Left lobe of liver (tissue), 2 donors: ENCODE measurements around the gene KCNIP4. TPM values are rescaled to one million over a fixed set of nuclear protein-coding genes. Genes with fewer than 3 reads are reported as not detected.

Source experiments
- ATAC-seq: fragments of 200-7000 bp; cut with Tn5 transposase; one replicate; pipeline ENCODE4 v1.9.1; 2020; ENCODE audit warnings: mild to moderate bottlenecking, moderate library complexity
- DNase-seq: peaks from one replicate; pipeline ENCODE4 v3.0.0-alpha.2; 2020; ENCODE audit warnings: low spot score
- total RNA-seq: library from RNA; stranded (reverse); gene quantifications from one replicate; pipeline ENCODE4 v1.2.1, GENCODE V29; 2021
- donor health status: DM: no; HTN: no; CAD: no; lungs with moderate emphysema.
- donor health status: DM: no; HTN: yes; CAD: no.

KCNIP4 gene
- total RNA-seq, 1 donor from 2014 or later: not detected

GRCh38 chr4:21901831-21902230, 46.7 kb downstream of the KCNIP4 start:
- DNase-seq: no peak
- ATAC-seq: no peak

DNA sequence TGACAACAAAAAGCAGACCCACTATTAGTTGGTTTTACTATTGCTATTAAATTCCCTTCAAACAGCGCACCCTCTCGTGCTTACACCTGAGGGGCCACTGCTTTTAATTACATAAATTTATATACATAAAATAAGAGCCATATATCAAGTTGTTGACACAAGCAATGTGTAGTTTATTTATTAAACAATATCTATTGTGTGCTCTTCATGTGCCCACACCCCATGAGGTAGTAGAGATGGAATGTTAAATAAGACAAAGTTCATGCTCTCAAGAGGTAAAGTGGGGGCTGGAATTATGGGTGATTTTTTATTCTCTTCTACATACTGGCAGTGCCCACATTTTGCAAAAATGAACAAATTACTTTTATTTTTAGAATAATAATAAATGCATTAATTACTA, 47.3 kb downstream of the KCNIP4 start:
- no peak for DNase-seq
- ATAC-seq: no peak

GRCh38 chr4:21900211-21900610, 48.4 kb downstream of the KCNIP4 start:
- DNase-seq: no peak
- no peak for ATAC-seq

- no peak for ATAC-seq
- DNase-seq: no peak
Measured at GRCh38 chr4:21898101-21898500, 50.5 kb downstream of the KCNIP4 start.

DNA sequence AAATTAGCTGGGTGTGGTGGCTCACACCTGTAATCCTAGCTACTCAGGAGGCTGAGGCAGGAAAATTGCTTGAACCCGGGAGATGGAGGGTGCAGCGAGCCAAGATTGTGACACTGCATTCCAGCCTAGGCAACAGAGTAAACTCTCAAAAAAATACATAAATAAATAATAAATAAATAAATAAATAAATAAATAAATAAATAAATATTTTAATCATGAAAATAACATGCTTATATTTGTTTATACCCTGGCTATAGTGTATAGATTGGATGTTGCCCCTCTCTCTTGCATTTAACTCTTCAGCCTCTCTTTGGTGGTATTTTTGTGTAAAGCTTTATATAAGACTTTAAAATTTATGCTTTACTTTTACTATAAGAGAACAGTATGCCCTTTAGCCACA, 51.8 kb downstream of the KCNIP4 start:
- ATAC-seq: no peak
- no peak for DNase-seq

DNA sequence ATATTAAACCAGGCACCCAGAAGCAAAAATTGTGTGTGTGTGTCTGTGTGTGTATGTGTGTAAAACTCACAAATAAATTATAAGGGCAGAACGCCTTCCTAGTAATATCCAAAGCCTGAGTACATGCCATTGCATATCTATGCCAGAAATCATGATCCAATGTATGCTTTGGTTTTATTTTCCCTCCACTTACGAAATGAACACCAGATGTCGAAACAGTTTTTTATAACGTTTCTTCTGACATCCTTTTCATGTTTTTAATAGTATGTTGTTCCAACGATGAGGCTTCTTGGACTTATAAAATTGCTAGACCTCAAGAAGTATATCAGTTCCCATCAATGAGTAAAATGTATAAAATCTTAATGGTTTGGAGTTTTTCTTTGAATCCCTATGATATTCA, 55.4 kb downstream of the KCNIP4 start:
- no peak for ATAC-seq

DNA sequence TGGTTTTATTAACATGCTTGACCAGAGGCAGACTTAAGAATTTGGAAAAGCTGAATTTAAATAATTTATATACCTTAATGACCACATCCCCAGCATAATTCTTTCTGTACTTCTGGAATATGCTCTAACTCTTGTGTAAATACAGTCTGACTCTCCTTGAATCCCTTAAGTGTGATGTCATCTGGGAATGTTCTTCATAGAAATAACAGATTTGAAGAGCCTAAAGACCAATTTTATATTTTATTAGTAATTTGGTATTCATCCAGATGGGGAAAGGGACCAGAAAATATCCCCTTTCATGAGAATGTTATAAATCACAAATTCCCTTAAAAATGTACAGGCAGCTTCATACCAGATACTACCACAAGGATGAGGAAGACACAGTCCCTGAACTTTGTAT, 58.3 kb downstream of the KCNIP4 start:
- ATAC-seq (no peak), DNase-seq (no peak)

More for the DNA sequence above, 55.4 kb downstream of the KCNIP4 start:
- DNase-seq: no peak

- ATAC-seq: no peak
- no peak for DNase-seq
Measured at GRCh38 chr4:21888195-21888976, 60.2 kb downstream of the KCNIP4 start.

DNA sequence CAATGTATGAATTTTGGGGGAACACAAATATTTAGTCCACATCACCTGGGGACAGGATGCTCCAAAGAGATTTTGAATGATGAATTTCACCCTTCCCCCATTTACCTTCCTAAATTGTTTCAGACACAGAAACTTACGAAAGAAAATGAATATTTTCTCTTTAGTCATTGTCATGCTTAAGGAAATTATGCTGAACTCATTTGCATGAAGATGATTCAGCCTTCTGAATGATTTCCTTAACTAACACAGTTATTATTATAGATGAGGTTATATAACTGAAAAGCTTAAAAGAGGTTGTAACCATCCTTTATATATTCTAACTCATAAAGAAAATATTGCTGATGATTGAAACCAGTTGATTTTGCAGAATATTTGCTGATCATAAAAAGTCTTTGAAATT, 61.1 kb downstream of the KCNIP4 start:
- ATAC-seq: no peak
- no peak for DNase-seq

DNA sequence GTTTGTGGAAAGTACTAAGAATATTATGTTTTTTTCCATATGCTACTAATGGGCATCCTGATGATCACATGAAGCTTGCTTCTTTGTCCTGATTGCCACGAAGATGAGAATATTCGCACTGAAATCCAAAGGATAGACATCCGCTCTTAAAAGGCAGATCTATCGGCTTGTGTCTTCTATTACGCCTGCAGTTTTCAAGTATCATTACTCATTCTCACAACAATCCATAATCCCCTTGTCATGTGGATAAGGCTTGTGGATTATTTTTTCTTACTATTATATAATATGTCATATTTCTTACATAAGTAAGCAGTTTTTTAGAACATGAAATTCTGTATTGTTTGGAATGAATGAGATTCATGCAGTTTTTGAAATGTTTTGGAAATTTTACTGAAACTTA, 62.8 kb downstream of the KCNIP4 start:
- ATAC-seq (no peak), DNase-seq (no peak)

DNA sequence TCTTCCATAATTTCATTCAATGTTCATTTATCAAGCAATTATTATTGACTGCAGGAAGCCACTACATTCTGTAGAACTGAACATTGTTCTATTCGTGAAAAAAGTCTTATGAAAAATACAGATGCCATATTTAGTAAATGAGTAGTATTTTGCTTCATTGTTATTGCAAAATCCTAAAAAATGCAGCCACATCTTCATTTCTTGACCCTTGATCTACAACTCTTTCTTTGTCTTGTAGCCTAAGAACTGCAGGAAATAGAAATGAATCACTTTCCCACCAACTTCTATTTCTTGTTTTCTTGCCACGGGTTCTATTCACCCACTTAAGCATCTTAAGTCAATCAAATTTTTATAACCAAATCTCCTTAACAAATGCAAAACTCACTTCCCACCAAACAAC, 63.3 kb downstream of the KCNIP4 start:
- ATAC-seq: no peak
- DNase-seq: no peak

DNA sequence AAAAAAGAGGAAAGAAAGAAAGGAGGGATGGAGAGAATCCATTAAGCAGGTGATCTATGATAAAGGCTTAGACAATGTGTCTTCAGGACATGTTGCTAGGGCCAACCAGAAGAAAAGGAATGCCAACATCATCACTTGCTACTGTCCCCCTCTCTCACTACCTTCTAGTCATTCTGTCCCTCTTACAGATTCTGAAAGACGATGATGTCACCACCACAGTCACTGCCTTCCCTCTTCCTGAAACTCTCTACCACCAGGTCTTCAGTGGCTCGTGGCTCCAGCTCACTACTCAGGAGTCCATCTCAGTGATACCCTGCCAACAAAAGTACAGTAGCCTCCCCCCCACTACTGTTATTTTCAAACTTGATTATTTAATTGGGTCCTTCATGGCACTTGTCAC, 64.0 kb downstream of the KCNIP4 start:
- ATAC-seq (no peak), DNase-seq (no peak)

- ATAC-seq (no peak), DNase-seq (no peak)
Measured at GRCh38 chr4:21882051-21882839, 66.3 kb downstream of the KCNIP4 start.

- ATAC-seq (no peak), DNase-seq (no peak)
Measured at GRCh38 chr4:21879187-21879586, 69.4 kb downstream of the KCNIP4 start.

DNA sequence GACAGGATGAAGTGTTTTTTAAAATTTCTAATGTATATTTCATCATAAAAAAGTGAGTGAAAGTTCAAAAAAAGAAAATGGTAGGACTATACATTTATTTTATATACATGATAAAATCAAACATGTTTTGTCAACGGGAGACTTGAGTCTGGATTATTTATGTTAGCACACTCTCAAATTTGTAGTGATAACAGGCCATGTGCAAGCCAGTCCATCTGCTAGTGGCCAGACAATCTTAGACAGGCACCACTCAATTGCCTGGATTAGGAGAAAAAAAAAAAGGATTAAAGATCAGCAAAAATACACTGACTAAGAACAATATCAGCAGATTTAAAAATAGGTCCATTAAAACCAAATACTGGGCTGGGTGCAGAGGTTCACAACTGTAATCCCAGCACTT, 71.9 kb downstream of the KCNIP4 start:
- ATAC-seq (no peak), DNase-seq (no peak)

DNA sequence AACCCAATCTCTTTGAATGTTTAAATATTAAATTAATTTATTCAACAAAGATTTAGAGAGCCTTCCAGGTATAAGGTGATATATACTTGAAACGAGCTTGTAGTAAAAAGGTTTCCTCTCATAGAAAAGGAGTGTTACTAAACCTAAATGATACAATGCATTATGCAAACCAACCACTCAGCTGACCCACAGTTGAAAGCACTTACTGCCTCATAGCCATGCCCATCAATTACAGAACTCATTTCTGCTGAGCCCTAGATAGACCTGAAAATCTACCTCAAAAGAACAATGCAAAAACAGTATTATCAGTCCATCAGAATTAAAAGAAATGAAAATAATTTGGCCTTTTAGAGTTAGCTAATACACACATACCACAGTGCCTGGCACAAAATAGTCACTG, 75.4 kb downstream of the KCNIP4 start:
- DNase-seq (no peak), ATAC-seq (no peak)

DNA sequence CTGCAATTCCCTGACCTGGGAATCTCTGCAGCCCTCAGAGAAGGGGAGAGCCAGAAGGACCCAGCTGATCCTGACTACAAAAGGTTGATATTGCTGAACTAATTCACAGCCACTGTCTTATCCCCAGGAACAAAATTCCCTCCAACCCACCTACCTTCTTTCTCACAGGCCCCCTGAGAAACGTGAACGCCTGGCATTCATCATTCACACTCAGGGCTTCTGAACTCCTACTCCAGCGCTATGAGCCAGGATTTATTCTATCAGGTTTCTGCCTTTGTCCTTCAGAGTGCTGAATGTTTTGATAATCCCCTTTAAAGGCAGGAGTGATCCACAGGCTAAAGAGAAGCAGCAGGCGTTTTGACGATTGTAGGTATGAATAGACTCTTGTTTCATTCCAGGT, 76.5 kb downstream of the KCNIP4 start:
- no peak for DNase-seq

GRCh38 chr4:21869978-21870745, 78.4 kb downstream of the KCNIP4 start:
- no peak for ATAC-seq

More for the DNA sequence above, 76.5 kb downstream of the KCNIP4 start:
- ATAC-seq: no peak

GRCh38 chr4:21864686-21865085, 83.9 kb downstream of the KCNIP4 start:
- DNase-seq: no peak
- no peak for ATAC-seq

More at GRCh38 chr4:21869978-21870745, 78.4 kb downstream of the KCNIP4 start:
- DNase-seq: no peak

DNA sequence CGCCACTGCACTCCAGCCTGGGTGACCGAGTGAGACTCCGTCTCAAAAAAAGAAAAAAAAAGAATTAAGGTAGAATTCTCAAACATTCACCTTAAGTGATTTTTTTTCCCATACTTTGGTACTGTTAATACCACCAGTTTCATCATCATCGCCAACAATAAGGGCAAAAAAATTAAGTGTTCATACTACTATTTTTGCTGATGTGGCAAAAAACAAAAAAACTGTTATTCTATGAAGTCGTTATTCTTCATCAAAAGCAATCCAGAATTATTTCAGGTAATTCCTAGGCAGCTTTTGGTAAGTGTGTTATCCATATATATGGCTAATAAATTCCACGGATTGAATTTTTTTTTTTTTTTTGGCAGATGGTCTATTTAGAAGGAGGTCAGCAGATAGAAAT, 85.7 kb downstream of the KCNIP4 start:
- no peak for DNase-seq
- no peak for ATAC-seq

DNA sequence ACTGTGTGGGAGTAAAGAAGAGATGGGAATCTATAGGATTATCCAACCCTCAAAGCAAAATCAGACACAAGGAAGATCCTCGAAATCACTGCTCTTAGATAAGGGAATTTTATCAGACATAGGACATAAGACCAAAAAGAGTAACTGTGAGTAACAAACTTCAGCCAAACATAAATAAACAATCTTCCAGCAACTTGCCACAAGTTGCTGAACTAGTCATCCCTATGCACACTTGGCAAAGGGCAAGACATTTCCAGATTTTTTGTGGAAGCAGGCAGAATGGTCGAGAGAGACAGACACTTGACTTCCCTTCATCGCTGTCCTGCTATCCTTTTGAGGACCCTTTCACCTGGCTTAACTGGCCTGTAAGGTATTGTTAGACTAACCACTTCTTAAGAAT, 89.6 kb downstream of the KCNIP4 start:
- DNase-seq (no peak), ATAC-seq (no peak)

DNA sequence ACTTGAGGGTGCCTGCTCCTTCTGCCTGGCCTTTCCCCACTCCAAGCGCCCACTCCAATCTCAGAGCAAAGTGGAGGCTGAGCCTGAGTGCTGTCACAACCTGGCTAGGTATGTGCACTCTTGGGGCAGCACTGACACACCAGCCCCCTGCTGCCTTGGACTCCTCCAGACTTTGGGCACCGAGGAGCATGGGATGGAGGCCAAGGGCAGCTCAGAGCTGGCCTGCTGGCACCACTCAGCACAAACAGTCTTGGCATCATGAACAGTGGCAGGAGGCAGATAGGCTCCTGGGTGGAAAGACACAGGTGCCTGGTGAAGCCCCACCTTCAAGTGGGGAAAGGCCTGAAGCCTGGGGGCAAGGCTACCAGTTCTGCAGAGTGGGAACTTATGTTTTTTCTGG, 91.8 kb downstream of the KCNIP4 start:
- ATAC-seq: no peak
- no peak for DNase-seq
